GM18507 (cell line): ENCODE measurements around the gene NEURL2.
A peak's percentile ranks its signal among the peaks of the same experiment; 100 is the strongest.
"Not testable (repeated sequence)": the region's sequence is repeated elsewhere in the genome, so short reads cannot be mapped to it uniquely, and the experiment has no call there.

Experiments
- DNase-seq: peaks from one replicate; pipeline ENCODE4 v3.0.0; 2011; ENCODE audit warnings: low read depth; ENCODE audit not compliant: insufficient read length; ENCODE audit errors: extremely low spot score
- FAIRE-seq: peaks from 2 replicates; lab custom pipeline; 2011; peaks lifted over from hg19 to GRCh38; lab: Jason Lieb, UNC

Gene NEURL2

GRCh38 chr20:45902199-45902701 lies 11.2 kb upstream of the NEURL2 start:
- DNase-seq, result no peak
- no peak for FAIRE-seq

DNA sequence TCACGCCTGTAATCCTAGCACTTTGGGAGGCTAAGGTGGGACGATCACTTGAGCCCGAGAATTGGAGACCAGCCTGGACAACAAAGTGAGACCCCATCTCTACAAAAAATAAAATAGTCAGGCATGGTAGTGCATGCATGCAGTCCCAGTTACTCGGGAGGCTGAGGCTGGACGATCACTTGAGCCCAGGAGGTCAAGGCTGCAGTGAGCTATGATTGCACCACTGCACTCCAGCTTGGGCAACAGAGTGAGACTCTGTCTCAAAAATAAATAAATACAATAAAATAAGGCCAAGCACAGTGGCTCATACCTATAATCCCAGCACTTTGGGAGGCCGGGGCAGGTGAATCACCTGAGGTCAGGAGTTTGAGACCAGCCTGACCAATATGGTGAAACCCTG lies 10.3 kb upstream of the NEURL2 start:
- not testable (repeated sequence) for FAIRE-seq, DNase-seq

GRCh38 chr20:45899046-45899835 lies 8.2 kb upstream of the NEURL2 start:
- DNase-seq (no peak), FAIRE-seq (no peak)

DNA sequence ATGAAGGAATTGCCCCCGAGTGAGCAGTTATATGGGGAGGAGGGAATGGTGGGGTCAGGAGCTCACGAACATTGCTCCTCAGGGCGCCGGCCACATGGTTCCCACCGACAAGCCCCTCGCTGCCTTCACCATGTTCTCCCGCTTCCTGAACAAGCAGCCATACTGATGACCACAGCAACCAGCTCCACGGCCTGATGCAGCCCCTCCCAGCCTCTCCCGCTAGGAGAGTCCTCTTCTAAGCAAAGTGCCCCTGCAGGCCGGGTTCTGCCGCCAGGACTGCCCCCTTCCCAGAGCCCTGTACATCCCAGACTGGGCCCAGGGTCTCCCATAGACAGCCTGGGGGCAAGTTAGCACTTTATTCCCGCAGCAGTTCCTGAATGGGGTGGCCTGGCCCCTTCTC lies 7.3 kb upstream of the NEURL2 start:
- DNase-seq, result no peak
- no peak for FAIRE-seq

GRCh38 chr20:45897692-45898091 lies 6.7 kb upstream of the NEURL2 start:
- DNase-seq, result no peak
- FAIRE-seq, result no peak

DNA sequence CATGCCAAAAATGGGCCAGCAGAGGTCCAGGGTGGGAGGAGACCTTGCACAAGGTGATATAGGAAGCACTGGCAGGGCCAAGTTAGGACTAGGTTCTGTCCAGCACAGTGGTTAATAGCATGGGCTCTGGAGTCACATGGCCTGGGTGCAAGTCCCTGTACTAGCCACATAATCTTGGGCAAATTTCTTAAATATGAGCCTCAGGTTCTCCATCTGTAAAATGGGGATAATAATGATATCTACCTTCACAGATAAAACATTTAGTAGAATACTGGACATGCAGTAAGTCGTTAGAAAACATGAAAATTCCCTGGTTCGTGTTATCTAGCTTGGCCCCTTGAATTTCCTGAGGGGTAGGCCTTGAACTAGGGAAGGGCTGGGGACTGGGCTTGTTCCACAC lies 6.3 kb upstream of the NEURL2 start:
- no peak for FAIRE-seq
- no peak for DNase-seq

DNA sequence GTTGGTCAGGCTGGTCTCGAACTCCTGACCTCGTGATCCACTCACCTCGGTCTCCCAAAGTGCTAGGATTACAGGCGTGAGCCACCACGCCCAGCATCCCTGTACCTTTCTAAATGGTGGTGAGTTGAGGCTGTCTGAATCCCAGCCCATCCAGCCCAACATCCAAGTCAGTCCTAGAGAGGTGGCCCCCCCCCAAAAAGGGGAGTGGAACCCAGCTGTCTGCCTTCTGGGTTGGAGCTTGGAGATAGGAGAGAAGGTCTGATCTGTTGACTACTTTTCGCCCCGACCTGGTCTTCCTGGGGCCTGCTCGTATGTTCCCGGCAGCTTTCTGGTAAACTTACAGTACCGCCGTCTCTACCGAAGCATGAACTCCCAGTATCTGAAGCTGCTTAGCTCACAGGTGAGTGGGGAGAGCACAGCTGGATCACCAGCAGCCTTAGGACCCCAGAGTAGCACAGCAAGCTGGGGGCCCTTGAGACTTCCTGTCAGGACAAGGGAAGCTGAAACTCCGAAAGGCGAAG lies 5.7 kb upstream of the NEURL2 start:
- no peak for DNase-seq
- FAIRE-seq, result no peak

GRCh38 chr20:45894797-45895196 lies 3.8 kb upstream of the NEURL2 start:
- FAIRE-seq (no peak), DNase-seq (no peak)

DNA sequence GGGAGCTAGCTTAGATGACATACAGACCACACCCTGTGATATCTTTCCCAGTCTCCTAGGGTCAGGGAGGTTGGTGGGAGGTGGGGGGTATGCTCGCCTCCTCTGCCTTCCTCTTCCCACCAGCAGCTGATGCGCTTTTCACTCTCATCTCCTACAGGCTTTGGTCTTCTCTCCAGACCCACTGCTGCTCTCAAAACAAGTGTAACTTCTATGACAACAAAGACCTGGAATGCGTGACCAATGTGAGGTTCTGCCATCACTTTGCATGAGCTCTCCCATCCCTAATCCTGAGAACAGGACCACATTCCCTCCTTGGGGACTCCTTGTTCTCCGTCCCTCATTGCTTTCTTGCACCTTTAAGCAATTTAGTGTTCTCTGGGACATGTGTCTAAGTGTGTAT lies 2.8 kb upstream of the NEURL2 start:
- DNase-seq (no peak), FAIRE-seq (no peak)

- DNase-seq (no peak), FAIRE-seq (no peak)
These were observed 2.0 kb upstream of the NEURL2 start for GRCh38 chr20:45892828-45893500.

DNA sequence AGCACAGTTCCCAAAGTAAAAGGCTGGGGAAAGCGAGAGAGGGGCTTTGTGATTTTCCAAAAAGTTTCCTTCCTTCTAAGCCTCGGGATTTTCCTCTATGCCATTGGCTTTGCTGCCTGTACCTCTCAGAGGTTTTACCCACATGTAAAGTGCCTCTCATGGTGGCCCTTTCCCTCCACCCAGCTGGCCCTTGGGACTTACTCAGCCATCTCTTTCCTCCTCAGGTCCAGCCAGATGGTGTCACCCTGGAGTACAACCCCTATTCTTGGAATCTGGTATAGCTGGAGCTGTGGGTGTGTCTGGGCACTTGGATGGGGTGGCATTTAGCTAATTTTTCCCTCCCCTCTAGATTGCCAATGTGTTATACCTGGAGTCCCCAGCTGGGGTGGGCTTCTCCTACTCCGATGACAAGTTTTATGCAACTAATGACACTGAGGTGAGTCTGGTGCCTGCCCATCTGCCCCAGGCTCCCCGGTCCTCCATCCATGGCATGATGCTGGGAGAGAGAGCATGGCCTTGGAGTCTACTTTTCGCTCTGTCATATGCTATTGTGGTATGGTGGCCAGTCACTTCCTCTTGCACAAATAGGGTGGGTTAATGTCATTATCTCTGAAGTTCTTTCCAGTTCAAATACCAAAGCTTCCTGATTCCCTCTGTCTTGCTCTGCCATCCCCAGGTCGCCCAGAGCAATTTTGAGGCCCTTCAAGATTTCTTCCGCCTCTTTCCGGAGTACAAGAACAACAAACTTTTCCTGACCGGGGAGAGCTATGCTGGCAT lies 1.2 kb upstream of the NEURL2 start:
- DNase-seq, result no peak
- FAIRE-seq, result no peak

- DNase-seq (no peak), FAIRE-seq (peak; percentile 29)
These were observed 677 bp downstream of the NEURL2 start for GRCh38 chr20:45890077-45890984.

GRCh38 chr20:45888681-45889080 lies 2.3 kb downstream of the NEURL2 start:
- FAIRE-seq (no peak), DNase-seq (no peak)

DNA sequence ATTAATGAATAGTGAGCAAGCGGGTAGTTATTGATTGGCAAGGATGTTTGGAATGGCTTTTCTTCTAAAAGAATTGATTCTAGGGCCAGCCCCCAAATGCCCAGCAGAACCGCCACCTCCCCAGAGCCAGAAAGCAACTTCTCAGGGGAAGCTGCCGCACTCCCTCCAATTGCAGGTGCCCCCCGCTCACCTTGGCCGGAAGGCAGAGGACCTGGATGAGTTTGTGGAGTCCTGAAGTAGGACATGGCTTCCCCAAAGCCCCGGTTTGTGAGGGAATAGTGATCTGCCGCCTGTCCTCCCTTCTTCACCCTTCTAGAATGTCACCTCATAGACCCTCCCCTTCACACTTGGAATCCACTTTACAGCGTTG lies 3.7 kb downstream of the NEURL2 start, which contains the start of gene SPATA25:
Gene SPATA25 (minus strand): TSS at position 277 of the 370 bp plus-strand sequence. CDS start 32 bp downstream, at position 245.
- DNase-seq (no peak), FAIRE-seq (no peak)

DNA sequence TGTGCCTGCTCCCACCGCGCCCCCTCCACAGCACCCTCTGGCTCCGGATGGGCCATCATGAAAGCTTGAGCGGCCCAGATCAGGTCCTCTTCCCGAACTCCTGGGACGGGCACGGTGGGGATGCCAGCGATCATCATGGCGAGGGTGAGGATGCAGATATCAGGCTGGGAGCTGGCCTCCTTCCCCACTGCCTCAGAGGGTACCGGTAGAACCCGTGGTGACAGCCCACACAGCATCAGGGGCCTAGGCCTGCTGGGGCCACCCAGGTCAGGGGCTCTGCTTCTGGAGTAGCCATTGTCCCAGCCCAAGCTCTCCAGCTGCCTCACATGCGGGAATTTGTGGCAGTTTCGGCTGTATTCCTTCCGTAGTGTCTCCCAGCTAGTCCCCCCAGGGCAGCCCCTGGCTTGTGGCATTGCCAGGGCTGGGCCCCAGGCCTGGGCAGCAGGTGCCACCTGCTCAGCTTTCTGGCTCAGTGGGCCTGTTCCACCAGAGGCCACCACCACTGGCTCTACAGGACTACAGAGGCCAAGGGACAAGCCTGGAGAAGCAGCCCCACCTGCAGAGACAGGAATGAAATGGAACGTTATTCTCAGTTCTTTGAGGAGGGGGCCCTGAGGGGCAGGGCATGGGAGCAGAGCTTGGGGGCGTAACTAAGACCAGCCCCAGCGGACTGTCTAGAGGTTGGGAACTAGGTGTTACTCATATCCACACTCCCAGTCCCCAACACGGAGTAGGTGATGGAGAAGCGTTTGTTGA lies 4.2 kb downstream of the NEURL2 start:
- FAIRE-seq, result no peak
- no peak for DNase-seq

DNA sequence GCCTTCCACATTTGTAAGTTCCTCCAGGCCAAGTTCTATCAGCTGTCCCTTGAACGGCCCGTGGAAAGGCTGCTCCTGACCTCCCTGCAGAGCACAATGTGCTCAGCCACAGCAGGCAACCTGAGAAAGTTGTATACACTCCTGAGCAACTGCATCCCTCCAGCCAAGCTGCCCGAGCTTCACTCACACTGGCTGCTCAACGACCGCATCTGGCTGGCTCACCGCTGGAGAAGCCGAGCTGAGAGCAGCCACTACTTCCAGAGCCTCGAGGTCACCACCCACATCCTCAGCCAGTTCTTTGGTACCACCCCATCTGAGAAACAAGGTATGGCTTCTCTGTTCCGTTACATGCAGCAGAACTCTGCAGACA lies 7.9 kb downstream of the NEURL2 start:
- FAIRE-seq (no peak), DNase-seq (no peak)

GRCh38 chr20:45882469-45883099 lies 8.4 kb downstream of the NEURL2 start:
- FAIRE-seq (no peak), DNase-seq (no peak)
